HG03342 (cell line): ENCODE measurements around the gene SOX13.

Source experiments
- ATAC-seq: cut with Tn5 transposase; IDR thresholded peaks from one replicate; pipeline ENCODE4 v1.9.1; 2021; ENCODE audit warnings: mild to moderate bottlenecking, moderate library complexity; ENCODE audit not compliant: unreplicated experiment

The SOX13 gene

GRCh38 chr1:204128964-204129896 is 56.3 kb downstream of the SOX13 start:
- peak; percentile 62 for ATAC-seq

DNA sequence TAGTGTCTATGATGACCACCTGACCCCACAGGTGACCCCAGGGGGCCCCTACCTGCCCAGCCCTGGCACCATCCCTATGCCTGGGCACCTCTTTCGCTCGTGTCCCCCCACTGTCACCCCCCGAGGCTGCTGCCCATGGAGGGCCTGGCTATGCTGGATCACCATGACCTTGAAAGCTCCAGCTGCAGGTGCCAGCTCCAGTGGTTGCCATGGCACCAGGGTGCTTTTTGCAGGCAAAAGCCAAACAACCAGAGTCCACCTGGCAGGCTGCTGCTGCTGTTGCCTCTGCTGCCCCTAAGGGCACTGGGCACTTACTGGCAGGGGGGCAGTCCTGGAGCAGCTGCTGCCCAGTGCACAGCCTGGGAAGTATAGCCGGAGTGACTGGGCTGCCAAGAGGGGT is 57.3 kb downstream of the SOX13 start:
- no peak for ATAC-seq

DNA sequence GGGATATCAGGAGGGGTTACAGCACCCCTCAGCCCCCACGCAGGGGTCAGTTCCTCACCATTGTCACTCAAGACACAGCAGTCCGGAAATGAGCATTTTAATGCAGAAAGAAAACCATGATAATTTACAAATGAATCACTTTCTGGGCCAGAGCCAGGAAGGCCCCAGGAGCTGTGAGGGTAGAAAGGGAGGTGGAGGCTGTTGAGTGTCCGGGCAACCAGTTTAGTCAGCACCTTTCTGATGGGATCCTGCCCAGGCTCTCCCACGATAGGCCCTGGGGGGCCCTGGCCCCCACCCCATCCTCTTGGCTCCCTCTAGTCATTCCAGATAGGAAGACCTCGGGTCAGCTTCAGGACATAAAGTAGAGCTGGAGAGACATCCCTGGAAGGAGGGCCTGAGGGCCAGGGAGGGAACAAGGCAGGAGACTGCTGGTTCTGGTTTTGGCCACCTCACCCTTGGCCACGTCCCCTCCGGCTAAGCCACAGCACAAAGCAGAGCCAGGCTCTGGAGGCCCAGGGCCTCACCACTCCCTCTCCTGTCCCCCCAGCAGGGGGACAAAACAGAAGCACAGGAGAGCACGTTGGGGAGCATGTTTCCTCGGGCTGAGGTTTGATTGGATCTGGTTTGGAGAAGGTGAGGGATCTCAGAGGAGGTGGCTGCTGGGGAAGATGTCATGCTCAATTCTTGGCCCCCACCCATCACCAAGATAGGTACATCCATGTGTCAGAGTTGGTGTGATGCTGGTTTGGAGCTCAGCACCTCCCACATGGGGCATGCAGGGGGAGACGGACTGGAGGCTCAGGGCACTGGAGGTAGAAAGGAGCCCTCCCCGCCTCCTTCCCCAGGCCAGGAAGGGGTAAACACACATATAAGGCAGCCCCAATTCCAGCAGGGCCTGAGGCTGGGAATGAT is 58.3 kb downstream of the SOX13 start:
- no peak for ATAC-seq

GRCh38 chr1:204131978-204132377 is 59.1 kb downstream of the SOX13 start:
- no peak for ATAC-seq

DNA sequence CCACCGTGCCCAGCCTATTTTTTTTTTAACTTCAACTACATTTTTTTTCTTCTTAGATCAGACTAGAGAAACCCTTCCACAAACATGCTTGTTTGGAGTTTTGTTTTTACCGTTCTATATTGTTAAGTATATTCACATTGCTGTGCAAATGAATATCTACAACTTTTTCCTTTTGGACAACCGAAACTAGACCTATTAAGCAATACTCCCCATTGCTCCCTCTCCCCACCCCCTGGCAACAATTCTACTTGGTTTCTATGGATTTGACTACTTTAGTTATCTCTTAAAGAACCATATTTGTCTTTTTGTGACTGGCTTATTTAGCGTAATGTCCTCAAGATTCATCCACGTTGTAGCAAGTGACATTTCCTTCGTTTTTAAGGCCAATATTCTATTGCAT is 59.8 kb downstream of the SOX13 start:
- ATAC-seq, result no peak

- ATAC-seq, result no peak
Measured at GRCh38 chr1:204134103-204134502, 61.2 kb downstream of the SOX13 start.

GRCh38 chr1:204136814-204137213 is 63.9 kb downstream of the SOX13 start:
- ATAC-seq, result no peak

- ATAC-seq, result no peak
Measured at GRCh38 chr1:204139088-204139487, 66.2 kb downstream of the SOX13 start.

- no peak for ATAC-seq
Measured at GRCh38 chr1:204139952-204140351, 67.0 kb downstream of the SOX13 start.

DNA sequence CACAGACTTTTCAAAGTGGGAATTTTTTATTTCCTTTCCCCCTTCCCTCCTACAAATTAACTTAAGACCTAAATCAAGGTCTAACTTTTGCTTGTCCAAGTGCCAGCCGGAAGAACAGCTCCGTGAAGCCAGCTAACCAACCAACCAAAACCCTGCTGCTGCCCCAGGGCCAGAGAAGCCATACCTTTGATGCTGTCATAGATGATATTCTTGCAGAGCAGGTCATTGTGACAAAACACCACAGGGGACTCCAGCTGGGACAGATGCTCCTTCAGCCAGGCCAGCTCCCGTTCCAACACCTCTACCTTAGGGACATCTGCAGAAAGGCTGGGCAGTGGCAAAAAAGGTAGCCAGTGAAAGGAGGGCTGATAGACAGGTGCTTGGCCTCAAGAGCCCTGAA is 68.2 kb downstream of the SOX13 start:
- no peak for ATAC-seq

DNA sequence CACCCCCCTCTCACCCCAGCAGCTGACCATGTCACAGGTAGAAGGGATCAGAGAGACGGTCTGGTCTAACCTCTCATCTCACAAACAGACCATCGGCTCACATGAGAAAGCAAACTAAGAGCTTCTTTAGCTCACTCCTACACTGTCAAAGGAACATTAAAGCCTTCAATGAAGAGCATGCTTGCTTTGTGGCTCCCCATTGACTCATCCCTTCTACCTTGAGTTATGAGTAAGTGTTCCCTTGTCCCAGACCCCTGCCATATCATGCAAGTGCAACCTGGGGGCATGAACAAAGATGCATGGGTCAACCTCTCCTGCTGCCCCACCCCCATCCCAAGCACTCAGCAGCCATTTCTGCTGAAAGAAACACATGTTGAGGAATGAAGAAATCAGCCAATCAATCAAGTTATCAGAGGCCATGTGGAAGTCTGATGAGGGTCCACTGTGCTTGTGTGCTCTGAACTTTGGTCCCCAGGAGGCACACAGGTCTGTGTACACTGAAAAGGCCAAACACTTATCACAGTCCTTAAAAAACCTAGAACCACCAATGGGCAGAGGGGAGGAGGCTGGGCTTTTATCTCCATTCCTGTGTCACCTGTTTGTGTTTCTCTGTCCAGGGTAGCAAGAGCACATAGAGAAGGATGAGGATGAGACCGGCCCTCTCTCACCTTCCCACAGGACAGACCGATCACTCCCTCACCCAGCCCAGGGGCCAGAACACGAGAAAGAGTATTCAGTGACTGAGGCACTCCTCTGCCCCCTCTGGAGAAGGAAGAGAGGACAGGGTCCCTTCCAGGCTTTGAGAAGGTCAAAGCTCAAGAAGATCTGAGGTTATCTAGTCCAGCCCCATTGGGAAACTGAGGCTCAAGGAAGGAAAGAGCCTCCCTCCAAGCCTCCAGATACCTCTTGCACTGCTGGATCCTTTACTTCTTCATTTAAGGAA is 69.4 kb downstream of the SOX13 start:
- ATAC-seq, result no peak

DNA sequence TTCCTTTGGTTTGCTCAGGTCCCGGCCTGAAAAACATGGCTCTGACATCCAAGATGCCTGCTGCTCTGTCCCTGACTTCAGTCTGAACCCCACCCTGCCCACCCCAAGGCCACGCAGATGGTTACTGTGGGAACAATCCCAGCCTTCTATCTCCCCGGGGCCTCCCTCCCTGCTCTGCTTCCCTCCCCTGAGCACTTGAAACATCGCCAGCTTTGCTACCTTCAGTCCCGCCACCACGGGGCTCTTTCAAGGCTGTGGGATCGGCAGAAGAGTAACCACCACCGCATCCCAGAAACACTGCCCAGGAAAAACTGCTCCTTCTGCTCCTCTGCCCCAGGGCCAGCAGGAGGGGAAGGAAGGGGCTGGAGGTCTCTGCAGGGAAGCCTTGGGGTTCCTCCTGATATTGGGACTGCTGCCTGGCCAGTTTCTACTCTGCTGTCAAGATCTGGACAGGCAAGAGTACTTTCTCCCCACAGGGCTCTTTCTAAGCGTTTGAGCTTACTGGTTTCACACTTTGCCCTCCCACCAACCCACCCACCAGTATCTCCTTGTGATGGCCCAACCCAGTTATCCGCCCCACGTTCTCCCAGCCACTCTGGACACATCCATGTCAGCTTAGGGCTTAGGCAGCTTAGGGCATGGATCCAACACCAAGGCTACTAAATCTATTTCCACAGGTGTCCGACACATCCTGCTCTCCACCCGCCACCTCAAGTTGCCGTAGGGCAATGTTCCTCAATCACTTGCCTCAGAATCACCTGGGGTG is 70.5 kb downstream of the SOX13 start:
- ATAC-seq, result no peak

DNA sequence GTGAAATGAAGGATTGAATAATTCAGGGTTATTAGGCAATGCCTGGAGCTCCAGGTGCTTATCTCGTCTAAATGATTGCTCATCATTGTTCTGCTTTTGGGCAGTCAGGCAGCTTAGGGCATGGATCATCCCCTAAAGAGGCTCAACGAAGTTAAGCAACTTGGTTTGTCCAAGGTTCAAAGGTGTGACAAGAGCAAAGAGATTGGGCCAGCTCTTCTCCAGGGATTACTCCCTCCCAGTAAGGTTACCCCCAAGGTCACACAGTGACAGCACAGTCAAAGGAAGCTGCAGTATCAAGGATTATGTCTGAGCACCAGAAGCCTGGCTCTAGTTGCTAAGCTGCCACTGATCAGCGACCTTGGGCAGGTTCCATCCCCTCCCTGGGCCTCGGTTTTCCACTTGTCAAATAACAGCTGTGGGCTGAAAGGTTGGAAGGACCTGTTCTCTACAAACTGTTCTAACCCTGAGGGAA is 72.2 kb downstream of the SOX13 start:
- no peak for ATAC-seq

DNA sequence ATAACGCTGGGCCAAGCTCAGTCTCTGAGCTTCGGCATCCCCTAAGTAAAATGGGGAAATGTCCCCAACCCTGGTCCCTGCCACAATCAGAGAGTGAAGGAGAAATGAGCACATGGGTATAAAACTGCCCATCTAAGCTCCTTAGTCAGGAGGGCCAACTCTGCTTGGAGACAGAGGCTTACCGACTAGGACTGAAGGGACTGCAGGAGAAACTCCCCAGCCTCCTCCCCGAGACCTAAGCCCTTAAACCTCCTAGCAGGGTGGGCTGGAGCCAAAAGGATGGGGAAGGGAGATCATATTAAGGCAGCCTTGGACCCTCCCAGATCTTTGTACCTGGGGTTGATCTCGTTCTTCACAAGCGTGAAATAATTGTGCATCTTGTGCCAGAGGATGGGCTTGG is 73.4 kb downstream of the SOX13 start:
- ATAC-seq, result no peak

- ATAC-seq, result no peak
Measured at GRCh38 chr1:204146965-204147364, 74.0 kb downstream of the SOX13 start.

- no peak for ATAC-seq
Measured at GRCh38 chr1:204147406-204148383, 74.8 kb downstream of the SOX13 start.

DNA sequence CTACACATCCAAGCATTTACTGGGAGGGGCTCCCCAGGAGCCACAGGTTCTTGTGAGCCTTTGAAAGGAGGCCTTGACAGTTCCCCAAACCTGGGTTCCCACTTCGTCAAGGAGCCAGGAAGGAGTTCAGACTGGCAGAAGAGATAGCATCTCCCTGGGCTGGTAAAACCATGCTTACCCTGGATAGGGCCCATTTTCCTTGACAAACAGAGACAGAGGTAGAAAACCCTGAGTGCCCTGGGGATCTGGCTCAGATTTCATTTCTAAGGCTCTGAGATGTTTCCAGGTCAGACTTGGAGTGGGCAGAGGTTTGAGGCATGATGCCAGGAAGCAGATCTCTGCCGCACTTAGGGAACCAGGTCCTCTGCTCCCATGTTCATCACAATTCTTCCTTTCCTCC is 76.2 kb downstream of the SOX13 start:
- no peak for ATAC-seq
